ENCODE measurements around the gene MLLT3. TPM values are rescaled to one million over a fixed set of nuclear protein-coding genes. Genes with fewer than 3 reads are reported as not detected.

The MLLT3 gene
- total and polyA plus RNA-seq, 2 of the 8 experiments (the other 6 are each of a cell fraction or from before 2014, with no cell fraction given): 5.9 to 9.6 TPM

- H3K36me3 ChIP-seq (ENCODE audit: control insufficient read depth in 2 of 4, insufficient read depth in 4 of 4, low read length in 3 of 4): no peaks in the 10 kb centered on the region
- H2AK5ac ChIP-seq (ENCODE audit: low read depth, low read length): no peak overlapping the region
- H3K14ac ChIP-seq (ENCODE audit: insufficient read length): no peak overlapping the region
- H3K23me2 ChIP-seq (ENCODE audit: low read depth, low read length): no peaks in the 10 kb centered on the region
- no peak overlapping the region for H2BK5ac ChIP-seq (ENCODE audit: low read depth, low read length)
- no peak overlapping the region for H3K4me2 ChIP-seq (ENCODE audit: insufficient read depth in 1 of 2, low read depth in 2 of 2, low read length in 2 of 2)
- H4K20me1 ChIP-seq (replicated peaks in 1 of 2; ENCODE audit: control insufficient read depth in 1 of 2, insufficient read depth in 2 of 2, low read length in 2 of 2): no peaks in the 10 kb centered on the region
- no peak overlapping the region for H2BK12ac ChIP-seq (ENCODE audit: low read depth, low read length)
- no peaks in the 10 kb centered on the region for H3K9me3 ChIP-seq (ENCODE audit: insufficient read depth in 2 of 2, low read depth in 1 of 2, low read length in 1 of 2)
- no peak overlapping the region for H4K8ac ChIP-seq (ENCODE audit: extremely low read depth, insufficient read depth, low read length)
- no peak overlapping the region for H3K18ac ChIP-seq (ENCODE audit: extremely low read depth, low read length)
- H3K27me3 ChIP-seq (replicated peaks in 1 of 4; ENCODE audit: control insufficient read depth in 3 of 4, extremely low read depth in 1 of 4, insufficient read depth in 3 of 4, low read length in 3 of 4): no peaks in the 10 kb centered on the region
- no peak overlapping the region for H3K9ac ChIP-seq (replicated peaks in 1 of 4; ENCODE audit: extremely low read depth in 1 of 4, low read depth in 3 of 4, low read length in 3 of 4)
- no peak overlapping the region for H4K5ac ChIP-seq (ENCODE audit: insufficient read length, low read depth, low read length)
- no peak overlapping the region for H4K91ac ChIP-seq (replicated peaks; ENCODE audit: insufficient read length, low read length)
- H3K27ac ChIP-seq (ENCODE audit: low read depth, low read length): no peak overlapping the region
- no peak overlapping the region for H3K4me3 ChIP-seq (ENCODE audit: extremely low read depth in 1 of 4, insufficient read depth in 2 of 4, low read depth in 3 of 4, low read length in 4 of 4)
- no peaks in the 10 kb centered on the region for H3K79me2 ChIP-seq (ENCODE audit: control insufficient read depth in 1 of 2, insufficient read depth in 2 of 2, low read length in 2 of 2)
- no peak overlapping the region for H3K56ac ChIP-seq (replicated peaks; ENCODE audit: insufficient read length, low read depth, low read length)
- ChIA-PET CTCF (ENCODE audit: partially characterized antibody) (interaction anchor here (0.6 to 1.0 kb wide), 2 partner anchors 11 to 872 kb away, joined by 3 read pairs; no protein-coding TSS in a partner anchor), POLR2A (ENCODE audit: partially characterized antibody) (no interaction called here)
- H3K79me1 ChIP-seq (ENCODE audit: low read depth, low read length): no peaks in the 10 kb centered on the region
- WGBS, 2 experiments (ENCODE audit: extremely low coverage in 1 of 2, insufficient coverage in 1 of 2, insufficient read length in 1 of 2, insufficient replicate concordance in 2 of 2, low coverage in 1 of 2, low lambda C conversion rate in 2 of 2, missing lambda C conversion rate in 1 of 2): 100% methylated on average over 1 of the region's 1 CpG; no CpG with 5 or more reads in 1 of the 2 experiments
- H2AFZ ChIP-seq (ENCODE audit: low read length): no peak overlapping the region
- H3K4me1 ChIP-seq (replicated peaks in 1 of 4; ENCODE audit: control insufficient read depth in 3 of 4, insufficient read depth in 4 of 4, low read length in 3 of 4): no peaks in the 10 kb centered on the region; a peak in 1 of 7 replicates
- no peak overlapping the region for H2BK15ac ChIP-seq (ENCODE audit: low read length)
- no peak overlapping the region for H2BK120ac ChIP-seq (replicated peaks; ENCODE audit: low read depth, low read length)
- no peak overlapping the region for H3K23ac ChIP-seq (ENCODE audit: insufficient read length)
- H3K4ac ChIP-seq (replicated peaks; ENCODE audit: insufficient read length, low read depth, low read length): no peak overlapping the region
- DNase-seq (ENCODE audit: low read depth in 1 of 2, low spot score in 2 of 2) (no peak), FAIRE-seq (no peak)
- no peak overlapping the region for H2BK20ac ChIP-seq (ENCODE audit: low read length)
- TF ChIP-seq SAP30 (IDR thresholded peaks at IDR 0.05; ENCODE audit: insufficient read depth, insufficient replicate concordance, low read length) (no peak), EGR1 (IDR thresholded peaks at IDR 0.05; ENCODE audit: borderline replicate concordance, low read depth, low read length) (no peak), POLR2A (IDR thresholded peaks at IDR 0.05; ENCODE audit: control extremely low read depth in 1 of 2, low read depth in 2 of 2, low read length in 2 of 2) (no peak), KDM4A (IDR thresholded peaks at IDR 0.05; ENCODE audit: low read depth, low read length, severe bottlenecking) (no peak), E2F6 (IDR thresholded peaks at IDR 0.05) (no peak), TAF7 (optimal IDR thresholded peaks at IDR 0.05; ENCODE audit: borderline replicate concordance, low read depth, low read length) (no peak), SRF (IDR thresholded peaks at IDR 0.05; ENCODE audit: low read depth, low read length) (no peak), TCF12 (IDR thresholded peaks at IDR 0.05; ENCODE audit: low read depth, low read length) (no peak), USF2 (IDR thresholded peaks at IDR 0.05; ENCODE audit: low read length) (no peak)
Observed at GRCh38 chr9:20601292-20601691, 21.0 kb downstream of the MLLT3 start.

All from H1 (cell line).